Subcutaneous adipose tissue (tissue), 4 donors: ENCODE measurements around the gene CSRP1. TPM values are rescaled to one million over a fixed set of nuclear protein-coding genes. Genes with fewer than 3 reads are reported as not detected.

Experiments used
- total RNA-seq, 4 donors: library from RNA; depleted of rRNA; stranded (reverse); fragments of >200 nt; gene quantifications; one replicate each; pipeline ENCODE4 v1.1.0, GENCODE V29; 2016
- TF ChIP-seq, protein P1 (sequence below): fragments of 450-650 bp; IDR thresholded peaks from one replicate; pipeline ENCODE4 v1.5.1; 2016; ENCODE audit warnings: low read depth, mild to moderate bottlenecking, control low read depth, antibody characterized with exemption, moderate library complexity

The CSRP1 gene
- total RNA-seq, 4 donors from 2014 or later: 82.0 to 242 (median 155) TPM

GRCh38 chr1:201475130-201475529 lies 31.8 kb downstream of the CSRP1 start:
- TF ChIP-seq, protein P1, sequence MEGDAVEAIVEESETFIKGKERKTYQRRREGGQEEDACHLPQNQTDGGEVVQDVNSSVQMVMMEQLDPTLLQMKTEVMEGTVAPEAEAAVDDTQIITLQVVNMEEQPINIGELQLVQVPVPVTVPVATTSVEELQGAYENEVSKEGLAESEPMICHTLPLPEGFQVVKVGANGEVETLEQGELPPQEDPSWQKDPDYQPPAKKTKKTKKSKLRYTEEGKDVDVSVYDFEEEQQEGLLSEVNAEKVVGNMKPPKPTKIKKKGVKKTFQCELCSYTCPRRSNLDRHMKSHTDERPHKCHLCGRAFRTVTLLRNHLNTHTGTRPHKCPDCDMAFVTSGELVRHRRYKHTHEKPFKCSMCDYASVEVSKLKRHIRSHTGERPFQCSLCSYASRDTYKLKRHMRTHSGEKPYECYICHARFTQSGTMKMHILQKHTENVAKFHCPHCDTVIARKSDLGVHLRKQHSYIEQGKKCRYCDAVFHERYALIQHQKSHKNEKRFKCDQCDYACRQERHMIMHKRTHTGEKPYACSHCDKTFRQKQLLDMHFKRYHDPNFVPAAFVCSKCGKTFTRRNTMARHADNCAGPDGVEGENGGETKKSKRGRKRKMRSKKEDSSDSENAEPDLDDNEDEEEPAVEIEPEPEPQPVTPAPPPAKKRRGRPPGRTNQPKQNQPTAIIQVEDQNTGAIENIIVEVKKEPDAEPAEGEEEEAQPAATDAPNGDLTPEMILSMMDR: no peak

- TF ChIP-seq, protein P1: no peak
These were observed 33.6 kb downstream of the CSRP1 start for GRCh38 chr1:201473296-201473695.

DNA sequence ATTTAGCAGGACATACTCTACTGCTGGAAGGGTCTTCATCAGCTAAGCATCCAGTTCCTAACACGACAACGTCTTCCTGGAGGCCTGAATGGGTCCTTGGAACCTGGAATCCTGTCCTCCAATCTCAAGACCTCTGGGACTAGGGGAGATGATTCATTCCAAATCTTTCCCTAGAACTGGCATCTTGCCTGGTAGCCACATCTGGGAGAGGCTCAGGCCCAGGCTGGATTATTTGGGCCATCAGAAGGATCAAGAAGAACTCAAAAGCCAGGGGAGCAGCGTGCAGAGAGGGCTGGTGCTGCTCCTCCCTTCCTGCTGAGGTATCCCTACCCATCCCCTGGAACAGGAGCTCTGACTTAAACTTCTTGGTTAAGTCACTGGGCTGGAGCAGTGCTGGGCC lies 35.2 kb downstream of the CSRP1 start:
- TF ChIP-seq, protein P1: no peak

DNA sequence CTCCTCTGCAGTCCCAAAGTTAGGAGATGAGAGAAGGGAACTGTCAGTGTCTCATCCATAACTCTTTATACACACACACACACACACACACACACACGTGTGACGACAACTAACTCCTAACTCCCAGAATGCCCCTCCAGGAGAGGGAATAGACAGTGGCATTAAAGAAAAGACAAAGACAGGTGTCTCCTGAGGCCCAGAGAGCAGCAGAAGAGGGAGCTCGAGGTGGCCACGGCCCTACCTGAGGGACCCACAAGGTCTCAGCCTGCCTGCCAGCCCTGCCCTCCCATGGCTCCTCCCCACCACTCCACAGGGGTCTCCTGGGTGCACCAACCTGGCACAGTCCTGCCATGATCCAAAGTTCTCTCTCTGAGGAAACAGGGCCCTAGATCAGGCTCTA lies 36.3 kb downstream of the CSRP1 start:
- TF ChIP-seq, protein P1: no peak

DNA sequence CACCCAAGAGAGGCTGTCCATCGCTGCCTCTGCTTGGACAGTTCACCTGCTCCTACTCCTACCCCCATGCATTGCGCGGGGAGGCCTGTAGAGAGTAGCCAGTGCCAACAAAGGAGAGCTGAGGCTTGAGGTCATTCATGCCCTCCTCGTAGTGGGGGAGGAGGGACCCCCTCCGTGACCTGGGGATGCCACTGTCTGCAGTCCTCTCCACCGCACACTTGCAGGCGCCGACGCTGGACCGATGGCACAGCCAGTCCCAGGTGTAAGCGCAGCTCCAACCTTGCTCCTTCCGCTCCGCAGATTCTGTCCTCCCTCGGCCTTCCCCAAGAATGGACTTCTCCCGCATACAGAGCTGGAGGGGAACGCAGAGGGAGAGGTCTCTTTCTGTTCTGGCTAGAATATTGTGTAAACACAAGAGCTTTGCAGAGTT lies 37.3 kb downstream of the CSRP1 start:
- TF ChIP-seq, protein P1: no peak

- TF ChIP-seq, protein P1: no peak
These were observed 37.9 kb downstream of the CSRP1 start, which contains the start of gene PHLDA3 for GRCh38 chr1:201468844-201469644. Gene PHLDA3, minus strand, starts transcription at chr1:201469188. Its CDS starts 402 bp downstream, at chr1:201468786.

DNA sequence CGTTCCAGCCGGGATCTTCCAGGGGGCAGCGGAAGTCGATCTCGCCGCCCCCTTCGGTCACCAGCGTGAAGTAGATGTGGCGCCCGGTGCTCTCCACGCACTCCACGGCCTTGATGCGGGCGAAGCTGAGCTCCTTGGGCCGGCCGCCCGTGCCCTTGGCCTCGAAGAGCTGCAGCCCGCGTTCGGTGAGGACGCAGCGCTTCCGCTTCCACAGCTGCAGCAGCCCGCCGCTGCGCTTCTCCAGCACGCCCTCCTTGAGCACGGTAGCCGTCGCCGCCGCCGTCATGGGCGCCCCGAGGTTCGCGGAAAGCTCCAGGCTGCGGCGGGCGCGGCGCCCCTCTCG lies 38.5 kb downstream of the CSRP1 start:
- TF ChIP-seq, protein P1: no peak
